ENCODE measurements around the gene PCSK6.

PCSK6 gene

GRCh38 chr15:101323793-101324523 lies 165.5 kb downstream of the PCSK6 start:
- DNase-seq, result no peak

GRCh38 chr15:101322854-101323477 lies 166.5 kb downstream of the PCSK6 start:
- no peak for DNase-seq

DNA sequence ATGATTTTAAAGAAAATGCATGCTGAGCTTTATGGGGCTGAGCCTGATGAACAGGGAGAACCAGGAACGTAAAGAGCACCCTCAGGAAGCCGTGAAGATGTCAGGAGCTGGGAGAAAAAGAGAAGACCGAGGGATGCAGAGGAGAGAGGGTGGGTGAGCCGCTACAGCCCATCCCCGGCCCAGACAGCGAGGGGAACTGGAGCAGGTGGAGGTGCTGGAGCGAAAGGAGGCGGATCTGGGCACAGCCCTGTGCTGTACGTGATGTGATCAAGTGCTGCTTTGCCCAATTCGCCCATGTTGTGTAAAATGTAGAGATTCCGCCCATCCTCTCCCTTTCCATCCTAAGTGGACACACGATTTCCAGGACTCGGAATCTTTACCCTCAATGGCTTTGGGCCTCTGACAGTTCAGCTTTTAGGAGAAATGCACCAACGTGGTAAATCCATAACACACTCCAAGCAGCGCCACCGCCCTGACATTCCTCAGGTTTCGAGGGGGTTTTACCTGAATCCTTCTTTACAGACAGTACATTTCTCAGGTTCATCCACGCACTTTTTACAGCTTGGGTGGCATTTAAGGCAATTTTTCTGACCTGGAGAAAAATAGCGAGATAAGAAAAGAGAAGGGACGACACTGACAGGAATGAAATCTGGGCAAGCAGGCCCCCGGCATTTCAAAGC lies 167.4 kb downstream of the PCSK6 start:
- no peak for DNase-seq

GRCh38 chr15:101320501-101321052 lies 168.9 kb downstream of the PCSK6 start:
- peak; percentile 29 for DNase-seq

GRCh38 chr15:101318839-101319238 lies 170.7 kb downstream of the PCSK6 start:
- no peak for DNase-seq

DNA sequence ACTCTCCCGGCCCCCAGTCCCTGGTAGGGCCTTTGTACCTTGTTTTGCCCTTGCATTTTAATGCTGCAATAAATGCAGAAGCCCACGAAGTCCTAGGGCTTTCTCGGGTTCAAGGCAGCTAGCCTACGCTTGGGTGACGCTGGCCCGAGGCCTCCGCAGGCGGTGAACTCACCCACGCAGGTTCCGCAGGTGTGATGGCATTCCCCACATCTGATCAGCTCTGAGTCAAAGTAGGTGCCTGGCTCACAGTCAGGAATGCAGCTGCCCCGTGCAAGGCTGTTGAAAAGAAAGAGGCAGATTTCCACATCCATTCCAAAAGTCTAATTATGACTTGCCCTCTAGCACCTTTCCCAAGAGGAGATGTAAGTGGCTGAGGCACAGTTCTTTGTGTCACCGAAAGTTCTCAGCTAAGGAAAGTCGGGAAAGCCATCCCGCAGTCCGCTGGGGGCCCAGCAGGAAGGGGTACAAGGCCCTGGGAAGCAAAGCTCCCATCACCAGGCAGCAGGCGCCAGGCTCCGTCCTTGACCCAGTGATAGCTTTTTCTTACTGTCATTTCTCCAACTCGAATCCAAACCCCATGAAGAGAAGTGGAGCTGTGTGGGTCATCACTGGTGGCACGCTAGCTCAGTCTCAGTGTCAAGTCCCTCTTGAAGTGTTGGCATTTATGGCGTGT lies 171.2 kb downstream of the PCSK6 start:
- DNase-seq, result no peak

DNA sequence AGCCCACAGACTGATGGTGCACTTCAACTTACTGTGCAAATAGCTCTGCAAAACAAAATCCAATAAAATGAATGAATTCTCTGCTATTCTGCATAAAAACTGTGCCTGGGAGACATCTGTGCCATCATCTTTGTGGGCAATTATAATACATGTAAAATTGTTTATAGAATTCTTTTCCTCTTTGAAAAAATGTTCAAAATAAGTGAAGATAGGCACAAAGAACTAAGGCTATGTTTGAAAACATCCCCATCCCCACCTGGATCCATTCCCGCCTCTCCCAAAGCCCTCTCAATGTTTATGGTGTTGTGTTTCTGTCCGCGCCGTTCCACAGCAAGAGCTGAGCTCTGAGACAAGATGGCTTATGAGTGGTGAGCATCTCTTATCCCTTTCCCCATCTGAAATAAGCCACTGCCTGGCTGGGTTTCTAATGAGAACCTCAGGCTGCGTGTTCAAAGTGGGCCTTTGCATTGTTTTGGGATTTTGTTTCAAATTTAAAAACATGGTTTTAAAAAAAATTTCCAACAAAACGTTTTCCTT lies 172.1 kb downstream of the PCSK6 start:
- no peak for DNase-seq

- DNase-seq, result no peak
Observed at GRCh38 chr15:101316529-101316928, 173.0 kb downstream of the PCSK6 start.

DNA sequence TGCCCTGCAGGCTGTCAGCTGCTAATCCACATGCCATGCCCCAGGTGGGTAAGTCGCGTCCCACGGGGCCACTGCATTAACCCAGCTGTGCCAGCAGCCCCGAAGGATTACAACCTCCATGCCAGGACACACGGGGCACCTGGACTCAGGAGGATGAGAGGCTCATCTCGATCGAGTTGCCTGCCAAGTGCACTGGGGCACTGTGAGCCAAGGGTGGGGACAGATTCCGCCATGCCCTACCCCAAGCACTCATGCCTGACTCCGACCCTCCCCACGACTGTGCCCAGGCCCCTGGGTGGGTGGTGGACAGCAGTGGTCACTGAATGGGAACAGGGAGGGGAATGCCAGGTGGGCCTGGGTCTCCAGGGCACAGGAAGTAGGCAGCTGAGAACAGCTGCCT lies 173.8 kb downstream of the PCSK6 start:
- no peak for DNase-seq

DNA sequence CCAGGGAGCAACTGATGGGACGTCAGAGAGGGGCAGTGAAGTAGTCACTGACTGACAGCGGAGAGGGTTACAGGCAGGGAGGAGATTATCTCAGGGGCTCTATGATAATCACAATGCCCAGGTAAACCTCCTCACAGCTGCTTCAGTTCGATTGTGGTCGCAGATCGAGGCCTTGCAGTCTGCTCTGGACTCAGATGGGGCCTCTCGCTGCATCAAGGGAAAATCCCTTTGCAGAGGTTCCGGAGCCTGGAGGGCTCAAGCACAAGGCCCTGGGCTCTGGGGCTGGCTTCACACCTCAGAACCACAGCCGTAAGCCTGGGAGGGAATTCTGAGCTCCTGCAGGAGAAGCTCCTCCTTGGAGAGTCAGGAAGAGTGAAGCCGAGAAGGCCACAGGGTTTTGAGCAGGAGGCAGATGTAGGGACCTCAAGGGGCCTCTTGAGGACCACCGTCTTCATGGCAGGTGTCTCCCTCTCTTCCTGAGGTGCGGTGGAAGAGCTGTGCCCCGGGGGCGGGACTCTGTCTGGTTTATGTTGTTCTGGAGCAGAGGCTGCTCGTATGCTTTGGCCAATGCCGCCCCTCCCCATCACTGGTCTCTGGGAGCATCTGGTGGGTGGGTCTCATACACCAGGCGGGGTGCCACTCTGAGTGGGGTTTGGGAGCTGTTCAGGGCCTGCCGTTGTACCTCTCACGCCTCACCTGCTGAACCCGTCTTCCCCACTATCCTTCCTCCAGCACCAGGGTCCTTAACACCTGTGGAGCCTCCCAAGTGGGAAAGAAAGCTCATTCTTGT lies 175.0 kb downstream of the PCSK6 start:
- no peak for DNase-seq

DNA sequence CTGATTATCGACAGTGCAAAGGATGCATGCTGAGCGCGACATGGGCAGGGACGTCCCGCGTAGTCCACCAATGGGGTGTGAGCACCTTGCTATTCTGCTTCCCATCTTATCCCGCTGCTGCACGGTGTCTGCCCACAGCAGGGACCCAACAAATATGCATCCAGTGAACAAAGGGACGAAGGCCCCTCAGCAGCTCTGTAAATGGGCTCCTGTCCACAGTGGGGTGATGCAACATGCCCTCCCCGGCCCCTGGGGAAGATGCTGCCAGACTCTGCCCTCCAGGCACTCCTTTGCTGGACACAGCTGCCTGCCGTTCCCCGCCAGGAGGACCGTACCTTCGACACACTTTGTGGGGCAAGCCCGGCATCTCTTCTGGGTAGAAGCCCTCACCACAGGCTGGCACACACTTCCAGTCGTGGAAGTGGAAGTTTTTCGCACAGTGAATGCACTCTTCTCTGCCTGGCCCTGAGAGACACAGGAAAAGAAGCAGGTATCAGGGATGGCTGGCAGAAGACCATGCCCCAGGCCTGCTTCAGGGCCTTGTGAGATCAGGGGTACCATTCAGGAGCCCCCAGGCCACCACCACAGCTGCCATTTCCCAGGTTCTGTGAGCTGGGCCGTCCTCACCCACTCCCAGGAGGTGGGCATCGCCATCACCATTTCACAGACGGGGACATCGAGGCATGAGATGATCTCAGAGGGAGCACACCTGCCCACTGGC lies 176.3 kb downstream of the PCSK6 start:
- no peak for DNase-seq

DNA sequence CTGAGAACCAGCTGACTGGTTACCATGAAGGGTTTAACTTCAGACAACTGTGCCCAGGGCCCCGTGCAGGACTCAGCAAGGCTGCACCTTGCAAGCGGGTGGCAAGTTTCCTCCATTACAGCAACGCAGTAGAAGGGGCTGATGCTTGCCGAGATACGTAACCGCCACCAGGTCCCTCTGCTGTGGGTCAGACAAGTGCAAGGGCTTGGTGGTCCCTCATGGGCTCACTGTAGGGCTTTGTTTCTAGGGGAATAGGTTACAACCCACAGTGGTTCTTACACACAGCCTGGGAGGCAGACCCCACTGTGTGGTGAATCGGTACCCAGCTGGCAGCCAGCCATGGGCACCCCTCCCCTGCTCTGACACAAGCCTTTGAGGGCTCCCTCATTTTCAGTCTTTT lies 179.0 kb downstream of the PCSK6 start:
- no peak for DNase-seq

DNA sequence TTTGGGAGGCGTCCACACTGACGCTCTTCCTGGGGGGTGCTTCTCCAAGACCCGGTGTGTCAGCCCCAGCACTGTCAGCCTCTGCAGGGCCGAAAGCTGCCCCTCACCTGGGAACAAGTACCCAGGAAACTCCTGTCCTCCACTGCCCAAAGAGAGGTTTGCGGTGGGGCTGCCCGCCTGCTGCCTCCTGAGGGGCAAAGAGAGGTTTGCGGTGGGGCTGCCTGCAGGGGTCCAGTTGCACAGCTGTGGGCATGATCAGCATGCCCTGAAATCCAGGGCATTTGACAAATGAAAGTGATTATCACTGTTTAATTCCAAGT lies 179.4 kb downstream of the PCSK6 start:
- no peak for DNase-seq

DNA sequence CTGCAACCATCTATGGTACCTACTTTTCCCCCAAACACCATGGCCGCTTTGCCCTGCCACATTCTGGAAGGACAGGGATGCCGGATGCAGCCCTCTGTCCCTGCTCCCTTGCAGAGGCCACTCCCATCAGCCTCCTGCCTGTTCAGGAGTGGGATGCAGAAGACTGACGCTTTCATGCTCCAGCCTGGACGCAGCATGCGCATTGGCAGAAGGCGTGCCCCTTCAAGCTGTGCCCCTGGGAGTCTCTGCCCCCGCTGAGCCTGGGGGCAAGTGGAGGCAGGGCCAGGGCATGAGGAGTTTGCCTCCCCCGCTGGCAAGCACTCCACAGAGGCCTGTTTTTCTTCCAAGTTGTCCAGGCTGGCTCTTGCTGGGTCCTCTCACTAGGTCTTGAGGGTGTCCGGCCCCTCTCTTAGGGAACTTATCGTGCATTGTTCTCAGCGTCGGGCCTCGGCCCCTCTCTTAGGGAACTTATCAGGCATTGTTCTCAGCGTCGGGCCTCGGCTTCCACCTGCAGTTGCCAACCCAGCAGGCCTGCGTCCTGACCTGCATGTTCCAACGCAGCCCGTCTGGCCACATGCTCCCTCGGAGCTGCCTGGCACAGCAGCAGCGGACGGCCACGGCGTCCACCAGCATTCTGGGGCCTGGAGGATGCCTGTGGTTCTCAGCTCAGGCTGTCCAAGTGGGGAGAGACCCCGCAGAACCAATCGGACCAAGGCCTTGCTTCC lies 179.9 kb downstream of the PCSK6 start:
- no peak for DNase-seq

DNA sequence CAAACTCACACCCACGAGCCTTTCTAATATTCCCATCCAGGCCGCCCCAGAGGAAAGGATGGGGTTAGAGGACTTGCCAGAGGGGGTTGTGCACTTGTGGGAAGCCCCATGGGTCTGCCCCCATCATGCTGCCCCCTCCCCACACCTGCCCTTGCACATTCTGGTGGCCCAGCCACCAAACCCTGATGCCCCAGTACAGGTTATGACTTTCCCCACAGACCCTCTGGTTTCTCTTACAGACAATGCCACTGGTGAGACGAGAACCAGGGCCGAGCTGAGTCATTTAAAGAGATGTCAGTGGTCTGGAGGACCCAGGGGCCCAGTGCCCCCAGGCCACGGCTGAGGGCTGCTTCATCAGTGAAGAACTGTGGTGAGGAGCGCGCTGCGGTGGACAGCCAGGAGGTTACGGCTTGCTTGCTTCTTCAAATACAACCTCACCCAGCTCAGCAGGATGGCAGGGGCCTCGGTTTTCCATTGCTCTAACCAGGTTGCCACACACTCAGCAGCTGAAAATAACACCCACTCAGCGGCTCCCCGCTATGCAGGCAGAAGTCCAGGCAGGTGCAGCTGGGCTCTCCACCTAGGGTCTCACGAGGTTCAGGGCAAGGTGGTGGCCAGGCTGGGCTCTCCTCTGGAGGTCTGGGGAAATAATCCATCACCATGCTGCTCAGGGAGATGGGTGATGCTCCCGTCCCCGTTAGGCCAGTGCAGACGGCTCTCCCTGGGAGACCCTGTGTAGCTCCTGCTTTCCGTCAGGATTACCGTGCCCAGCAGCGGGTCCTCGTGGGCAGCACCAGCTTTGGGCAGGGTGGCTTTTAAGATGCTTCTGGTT lies 180.7 kb downstream of the PCSK6 start:
- no peak for DNase-seq

- no peak for DNase-seq
Observed at GRCh38 chr15:101307897-101308603, 181.5 kb downstream of the PCSK6 start.

- no peak for DNase-seq
Observed at GRCh38 chr15:101307048-101307896, 182.2 kb downstream of the PCSK6 start.
